ENCODE data around the gene MARCHF7.

Gene MARCHF7

DNA sequence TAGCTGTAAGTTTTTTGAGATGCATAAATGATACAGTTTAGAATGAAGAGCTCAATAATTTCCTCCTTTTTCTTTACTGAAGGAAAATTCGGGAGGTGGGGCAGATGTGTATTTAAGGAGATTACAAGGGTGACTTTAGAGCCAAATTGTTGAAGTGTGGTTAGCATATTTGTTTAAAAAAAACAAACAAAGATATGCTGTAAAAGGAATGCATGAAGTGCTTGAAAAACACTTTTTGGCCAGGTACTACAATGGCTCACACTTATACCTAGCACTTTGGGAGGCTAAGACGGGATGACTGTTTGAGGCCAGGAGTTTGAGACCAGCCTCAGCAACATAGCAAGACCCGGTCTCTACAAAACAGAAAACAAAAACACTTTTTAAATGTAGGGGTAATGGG lies 47.3 kb downstream of the MARCHF7 start:
- Histone ChIP-seq H3K27me3 (ENCODE audit: control insufficient read depth, low read length) (no peaks in the 10 kb centered on the region), H3K4me1 (ENCODE audit: control insufficient read depth, low read length) (no peaks in the 10 kb centered on the region), H3K36me3 (ENCODE audit: control insufficient read depth, low read length) (peaks cover 95% of the 10 kb centered on the region), H3K27ac (ENCODE audit: low read depth, low read length) (no peak overlapping the region), H3F3A (ENCODE audit: control insufficient read depth, insufficient read depth) (no peaks in the 10 kb centered on the region), H3K79me2 (ENCODE audit: control insufficient read depth, low read length) (peaks cover 21% of the 10 kb centered on the region), H3K9me3 (ENCODE audit: control insufficient read depth, insufficient read depth, low read length) (no peaks in the 10 kb centered on the region), H3K4me2 (ENCODE audit: low read length) (no peak overlapping the region), H3K4me3 (ENCODE audit: low read length) (no peak overlapping the region), H4K20me1 (ENCODE audit: control insufficient read depth, insufficient read depth, low read depth, low read length) (no peaks in the 10 kb centered on the region), H3K9me2 (replicated peaks; ENCODE audit: control insufficient read depth, low read length) (no peaks in the 10 kb centered on the region)
- TF ChIP-seq, protein P1, sequence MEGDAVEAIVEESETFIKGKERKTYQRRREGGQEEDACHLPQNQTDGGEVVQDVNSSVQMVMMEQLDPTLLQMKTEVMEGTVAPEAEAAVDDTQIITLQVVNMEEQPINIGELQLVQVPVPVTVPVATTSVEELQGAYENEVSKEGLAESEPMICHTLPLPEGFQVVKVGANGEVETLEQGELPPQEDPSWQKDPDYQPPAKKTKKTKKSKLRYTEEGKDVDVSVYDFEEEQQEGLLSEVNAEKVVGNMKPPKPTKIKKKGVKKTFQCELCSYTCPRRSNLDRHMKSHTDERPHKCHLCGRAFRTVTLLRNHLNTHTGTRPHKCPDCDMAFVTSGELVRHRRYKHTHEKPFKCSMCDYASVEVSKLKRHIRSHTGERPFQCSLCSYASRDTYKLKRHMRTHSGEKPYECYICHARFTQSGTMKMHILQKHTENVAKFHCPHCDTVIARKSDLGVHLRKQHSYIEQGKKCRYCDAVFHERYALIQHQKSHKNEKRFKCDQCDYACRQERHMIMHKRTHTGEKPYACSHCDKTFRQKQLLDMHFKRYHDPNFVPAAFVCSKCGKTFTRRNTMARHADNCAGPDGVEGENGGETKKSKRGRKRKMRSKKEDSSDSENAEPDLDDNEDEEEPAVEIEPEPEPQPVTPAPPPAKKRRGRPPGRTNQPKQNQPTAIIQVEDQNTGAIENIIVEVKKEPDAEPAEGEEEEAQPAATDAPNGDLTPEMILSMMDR (IDR thresholded peaks at IDR 0.05; ENCODE audit: low read depth, low read length, poor library complexity, severe bottlenecking), result no peak
- TF ChIP-seq EZH2phosphoT487 (IDR thresholded peaks at IDR 0.05; ENCODE audit: borderline replicate concordance, low read length), result no peak

DNA sequence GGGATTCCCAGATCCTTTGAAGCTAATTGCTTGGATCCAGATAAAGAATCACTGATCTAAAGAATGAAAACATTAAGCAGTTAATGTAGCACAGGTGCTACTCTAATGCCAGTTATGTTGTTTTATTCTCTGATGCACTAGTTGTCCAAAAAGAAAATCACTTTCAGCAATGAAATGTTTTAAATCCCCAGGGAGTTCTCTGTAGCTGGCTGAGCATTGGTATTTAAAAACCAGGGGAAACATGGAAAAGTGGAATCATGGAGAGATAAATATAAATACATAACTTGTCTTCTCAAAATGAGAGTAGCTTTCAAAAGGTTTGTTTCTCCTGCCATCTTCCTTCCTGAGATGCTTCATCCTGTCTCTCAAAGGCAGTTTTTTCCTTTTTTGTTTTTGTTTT lies 48.0 kb downstream of the MARCHF7 start:
- no peaks in the 10 kb centered on the region for H3K9me3 ChIP-seq (ENCODE audit: control insufficient read depth, insufficient read depth, low read length)
- no peak overlapping the region for H3K27ac ChIP-seq (ENCODE audit: low read depth, low read length)
- no peaks in the 10 kb centered on the region for H3K27me3 ChIP-seq (ENCODE audit: control insufficient read depth, low read length)
- no peak overlapping the region for H3K4me2 ChIP-seq (ENCODE audit: low read length)
- no peaks in the 10 kb centered on the region for H4K20me1 ChIP-seq (ENCODE audit: control insufficient read depth, insufficient read depth, low read depth, low read length)
- TF ChIP-seq EZH2phosphoT487 (IDR thresholded peaks at IDR 0.05; ENCODE audit: borderline replicate concordance, low read length), result no peak
- TF ChIP-seq, protein P1 (IDR thresholded peaks at IDR 0.05; ENCODE audit: low read depth, low read length, poor library complexity, severe bottlenecking), result no peak
- H3K79me2 ChIP-seq (ENCODE audit: control insufficient read depth, low read length), result peaks cover 14% of the 10 kb centered on the region
- peaks cover 95% of the 10 kb centered on the region for H3K36me3 ChIP-seq (ENCODE audit: control insufficient read depth, low read length)
- no peaks in the 10 kb centered on the region for H3K4me1 ChIP-seq (ENCODE audit: control insufficient read depth, low read length)
- H3K4me3 ChIP-seq (ENCODE audit: low read length), result no peak overlapping the region
- no peaks in the 10 kb centered on the region for H3K9me2 ChIP-seq (replicated peaks; ENCODE audit: control insufficient read depth, low read length)
- no peaks in the 10 kb centered on the region for H3F3A ChIP-seq (ENCODE audit: control insufficient read depth, insufficient read depth)

DNA sequence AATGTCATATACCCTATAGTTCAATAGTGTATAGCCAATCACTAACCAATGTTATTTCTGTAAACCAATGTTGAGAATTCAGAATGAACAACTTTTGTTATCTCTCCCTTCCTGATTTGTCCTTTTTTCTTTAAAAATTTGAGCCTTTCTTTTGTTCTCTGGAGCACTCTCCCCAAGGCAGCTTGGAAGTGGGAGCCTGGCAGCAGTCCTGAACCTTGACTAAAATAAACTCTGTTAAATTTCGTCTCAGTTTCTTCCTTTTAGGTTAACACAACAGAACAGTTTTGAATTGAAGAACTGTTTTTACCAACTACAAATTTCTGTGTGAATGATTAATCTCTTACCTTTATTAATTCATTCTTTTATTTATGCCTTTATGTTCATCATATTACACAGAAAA lies 49.8 kb downstream of the MARCHF7 start:
- Histone ChIP-seq H4K20me1 (ENCODE audit: control insufficient read depth, insufficient read depth, low read depth, low read length) (no peaks in the 10 kb centered on the region), H3K4me3 (ENCODE audit: low read length) (no peak overlapping the region), H3K36me3 (ENCODE audit: control insufficient read depth, low read length) (peaks cover 96% of the 10 kb centered on the region), H3K4me1 (ENCODE audit: control insufficient read depth, low read length) (no peaks in the 10 kb centered on the region), H3K27ac (ENCODE audit: low read depth, low read length) (no peak overlapping the region), H3K9me2 (replicated peaks; ENCODE audit: control insufficient read depth, low read length) (no peaks in the 10 kb centered on the region), H3F3A (ENCODE audit: control insufficient read depth, insufficient read depth) (no peaks in the 10 kb centered on the region), H3K79me2 (ENCODE audit: control insufficient read depth, low read length) (peaks cover 3% of the 10 kb centered on the region; the same call in 1 of the 2 replicates), H3K4me2 (ENCODE audit: low read length) (no peak overlapping the region), H3K27me3 (ENCODE audit: control insufficient read depth, low read length) (no peaks in the 10 kb centered on the region), H3K9me3 (ENCODE audit: control insufficient read depth, insufficient read depth, low read length) (no peaks in the 10 kb centered on the region)
- TF ChIP-seq, protein P1 (IDR thresholded peaks at IDR 0.05; ENCODE audit: low read depth, low read length, poor library complexity, severe bottlenecking), result no peak
- TF ChIP-seq EZH2phosphoT487 (IDR thresholded peaks at IDR 0.05; ENCODE audit: borderline replicate concordance, low read length), result no peak
